ENCODE measurements around the gene SCGN.

SCGN gene

DNA sequence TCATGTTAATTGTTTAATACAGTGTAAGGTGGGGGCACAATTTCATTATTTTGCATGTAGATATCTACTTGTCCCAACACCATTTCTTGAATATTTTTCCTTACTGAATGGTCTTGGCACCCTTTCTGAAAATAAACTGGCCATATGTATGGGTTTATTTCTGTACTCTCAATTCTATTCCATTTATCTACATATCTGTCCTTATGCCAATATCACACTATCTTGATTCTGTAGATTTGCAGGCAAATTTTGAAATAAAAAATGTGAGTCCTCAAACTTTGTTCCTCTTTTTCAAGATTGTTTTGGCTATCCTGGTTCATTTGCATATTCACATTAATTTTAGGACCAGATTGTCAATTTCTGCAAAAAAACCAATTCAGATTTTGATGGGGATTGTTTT is 34.8 kb downstream of the SCGN start:
- DNase-seq (ENCODE audit: low read depth in 2 of 2): no peak

DNA sequence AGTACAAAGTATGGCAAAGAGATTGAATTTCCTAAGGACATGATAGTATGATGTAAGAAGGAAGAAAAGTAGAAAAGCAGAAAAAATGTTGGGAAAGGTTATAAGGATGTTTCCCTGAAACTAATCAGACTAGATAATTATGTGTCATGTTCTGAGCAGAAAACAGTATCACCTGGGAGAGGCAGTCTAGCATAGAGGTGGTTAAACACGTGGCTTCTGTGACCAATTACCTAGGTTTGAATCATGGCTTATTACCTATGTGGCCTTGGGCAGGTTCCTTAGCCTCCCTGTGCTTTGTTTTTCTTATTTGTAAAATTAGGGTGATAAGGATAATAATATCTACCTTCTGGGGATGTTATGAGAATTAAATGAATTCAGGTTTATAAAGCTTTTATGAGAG is 38.0 kb downstream of the SCGN start:
- no peak for DNase-seq (ENCODE audit: low read depth in 2 of 2)

DNA sequence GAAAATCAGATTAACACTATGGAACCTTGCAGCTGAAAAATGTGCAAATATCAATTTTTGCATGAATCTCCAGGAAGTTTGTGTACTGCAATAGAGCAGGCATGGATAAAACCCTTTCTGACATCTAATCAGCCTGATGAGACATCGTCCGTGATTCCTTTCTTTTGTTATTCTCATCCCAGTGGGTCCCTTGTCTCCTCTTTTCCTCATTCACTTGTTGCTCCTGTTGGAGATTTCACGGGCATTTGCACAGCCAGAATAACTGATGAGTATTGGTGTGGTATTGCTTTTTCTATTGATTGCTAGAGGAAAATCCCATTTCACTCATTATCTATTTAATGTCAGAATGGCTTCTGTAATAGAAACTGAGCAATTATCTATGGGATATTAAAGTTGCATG is 39.9 kb downstream of the SCGN start:
- no peak for DNase-seq (ENCODE audit: low read depth in 2 of 2)

DNA sequence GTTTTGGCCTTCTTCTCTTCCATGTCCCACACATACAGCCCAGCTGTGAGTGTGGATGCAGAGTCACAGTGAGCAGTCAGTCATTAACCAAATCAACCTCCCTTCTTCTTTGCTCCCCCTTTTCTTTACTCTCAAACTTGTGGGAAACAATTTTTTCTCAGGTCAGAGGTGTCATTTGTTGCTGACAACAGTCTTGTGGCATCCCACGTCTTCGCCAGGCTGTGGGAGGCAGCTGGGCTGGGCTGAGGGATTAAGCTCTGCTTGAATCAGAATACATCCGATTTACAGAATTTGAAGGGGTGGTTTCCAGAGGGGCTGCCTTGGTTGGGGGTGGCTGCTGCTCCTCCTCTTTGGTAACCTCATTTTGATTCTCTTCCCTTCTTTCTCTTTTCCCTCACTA is 40.5 kb downstream of the SCGN start:
- DNase-seq (ENCODE audit: low read depth in 2 of 2): no peak

DNA sequence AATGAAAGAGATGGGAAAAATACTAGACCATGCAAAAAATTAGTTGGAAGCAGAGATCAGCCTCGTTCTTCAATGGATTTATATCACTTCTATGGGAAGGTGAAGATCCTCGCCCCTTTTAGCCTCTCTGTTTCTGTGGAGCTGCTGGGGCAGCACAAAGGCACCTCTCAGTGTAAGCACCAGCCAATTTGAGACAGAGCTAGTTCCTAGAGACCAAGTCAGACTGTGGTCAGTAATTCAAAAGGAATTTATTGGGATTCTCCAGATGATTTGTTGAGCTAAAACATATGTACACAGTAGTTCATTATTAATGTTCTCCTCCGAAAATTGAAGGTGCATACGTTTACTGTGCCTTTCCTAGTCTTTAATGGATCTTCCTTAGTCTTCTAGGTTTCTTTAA is 42.4 kb downstream of the SCGN start:
- DNase-seq (ENCODE audit: low read depth in 2 of 2): no peak

DNA sequence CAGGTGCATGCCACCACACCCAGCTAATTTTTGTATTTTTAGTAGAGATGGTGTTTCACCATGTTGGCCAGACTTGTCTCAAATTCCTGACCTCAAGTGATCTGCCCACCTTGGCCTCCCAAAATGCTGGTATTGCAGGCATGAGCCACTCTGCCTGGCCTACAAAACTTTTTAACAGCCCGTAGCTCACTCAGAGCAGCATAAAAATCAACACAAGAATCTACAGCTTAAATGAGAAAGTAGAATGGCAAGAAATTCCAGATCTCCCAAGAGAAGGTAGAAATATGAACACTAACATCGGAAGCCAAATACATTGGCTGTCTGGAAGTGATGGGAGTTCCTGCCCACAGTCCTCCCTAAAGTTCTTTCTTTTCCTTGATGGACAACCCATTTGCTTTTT is 43.7 kb downstream of the SCGN start:
- no peak for DNase-seq (ENCODE audit: low read depth in 2 of 2)

- DNase-seq (ENCODE audit: low read depth in 2 of 2): no peak
Observed at GRCh38 chr6:25697537-25698340, 45.7 kb downstream of the SCGN start.

DNA sequence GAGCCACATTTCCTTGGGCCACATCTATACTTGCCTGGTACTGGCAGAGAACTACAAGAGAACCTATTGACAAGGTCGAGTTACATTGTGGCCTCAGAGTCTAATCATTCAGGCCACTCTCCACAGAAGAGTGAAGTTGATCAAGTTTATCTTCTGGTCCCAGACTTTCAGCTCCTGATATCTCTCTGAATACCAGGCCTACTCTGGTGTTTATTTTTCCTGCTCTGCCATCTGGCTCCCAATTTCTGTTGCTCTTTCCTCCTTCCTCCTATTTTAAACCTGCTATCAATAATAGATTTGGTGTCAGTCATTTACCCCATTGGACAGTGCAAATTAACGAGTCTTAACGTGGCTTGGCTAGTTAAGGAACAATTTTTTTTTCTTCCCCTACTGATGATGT is 46.6 kb downstream of the SCGN start:
- no peak for DNase-seq (ENCODE audit: low read depth in 2 of 2)

- no peak for DNase-seq (ENCODE audit: low read depth in 2 of 2)
Observed at GRCh38 chr6:25699649-25700048, 47.6 kb downstream of the SCGN start.

DNA sequence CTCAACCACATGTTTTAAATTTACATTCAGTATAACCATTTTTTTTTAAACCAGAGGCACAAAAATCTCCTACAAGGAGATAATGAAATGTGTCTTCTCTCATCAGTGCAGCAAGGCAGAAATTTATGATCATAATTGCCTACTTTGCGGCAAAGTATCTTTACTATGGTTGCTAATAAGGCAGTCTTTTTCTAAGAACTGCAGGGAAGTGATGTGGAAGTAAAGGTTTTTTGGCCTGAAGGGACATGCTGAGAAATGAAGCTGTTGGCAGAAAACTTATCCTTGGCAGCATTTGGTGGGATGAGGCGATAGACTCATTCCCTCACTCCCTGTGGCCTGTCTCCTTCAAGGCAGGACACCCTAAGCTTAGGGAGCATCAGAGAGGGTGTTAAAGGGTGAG is 48.7 kb downstream of the SCGN start:
- DNase-seq (ENCODE audit: low read depth in 2 of 2): no peak

DNA sequence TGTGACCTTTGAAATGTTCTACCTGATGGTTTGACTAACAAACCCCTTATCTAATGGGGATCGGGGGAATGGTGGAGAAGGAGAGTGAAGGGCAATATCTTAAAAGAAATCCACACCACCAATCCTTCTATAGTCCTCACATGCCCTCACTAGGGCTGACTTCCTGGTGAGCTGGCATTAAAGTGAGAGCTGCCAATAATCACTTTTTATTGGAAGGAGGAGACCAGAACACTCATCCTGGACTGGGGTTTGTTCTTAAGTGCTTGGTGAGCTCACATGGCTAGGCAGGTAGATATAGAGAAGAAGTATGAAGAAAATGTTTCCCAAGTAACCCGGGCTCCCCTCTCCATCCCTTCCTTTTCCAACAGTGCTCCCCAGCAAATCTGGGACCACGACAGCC is 49.8 kb downstream of the SCGN start:
- DNase-seq (ENCODE audit: low read depth in 2 of 2): no peak

DNA sequence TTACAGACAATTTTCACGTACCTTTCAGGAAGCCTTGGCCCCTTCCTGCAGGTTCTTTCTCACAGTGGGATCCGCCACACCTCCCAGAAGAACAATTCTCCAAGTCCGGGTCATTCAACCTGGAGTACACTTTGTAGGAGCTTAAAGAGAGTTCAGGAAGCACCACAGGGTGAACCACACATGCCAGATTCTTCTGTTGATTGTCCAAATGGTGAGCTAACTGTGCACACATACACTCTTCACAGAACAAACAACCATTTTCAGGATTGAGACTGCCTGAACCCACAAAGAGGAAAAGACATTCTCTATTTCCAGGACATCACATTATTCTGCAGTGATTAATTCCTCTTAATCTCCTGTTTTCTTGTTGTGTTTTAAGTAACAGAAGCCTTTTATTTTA is 51.0 kb downstream of the SCGN start:
- DNase-seq (ENCODE audit: low read depth in 2 of 2): no peak

GRCh38 chr6:25704001-25704400 is 52.0 kb downstream of the SCGN start:
- no peak for DNase-seq (ENCODE audit: low read depth in 2 of 2)

DNA sequence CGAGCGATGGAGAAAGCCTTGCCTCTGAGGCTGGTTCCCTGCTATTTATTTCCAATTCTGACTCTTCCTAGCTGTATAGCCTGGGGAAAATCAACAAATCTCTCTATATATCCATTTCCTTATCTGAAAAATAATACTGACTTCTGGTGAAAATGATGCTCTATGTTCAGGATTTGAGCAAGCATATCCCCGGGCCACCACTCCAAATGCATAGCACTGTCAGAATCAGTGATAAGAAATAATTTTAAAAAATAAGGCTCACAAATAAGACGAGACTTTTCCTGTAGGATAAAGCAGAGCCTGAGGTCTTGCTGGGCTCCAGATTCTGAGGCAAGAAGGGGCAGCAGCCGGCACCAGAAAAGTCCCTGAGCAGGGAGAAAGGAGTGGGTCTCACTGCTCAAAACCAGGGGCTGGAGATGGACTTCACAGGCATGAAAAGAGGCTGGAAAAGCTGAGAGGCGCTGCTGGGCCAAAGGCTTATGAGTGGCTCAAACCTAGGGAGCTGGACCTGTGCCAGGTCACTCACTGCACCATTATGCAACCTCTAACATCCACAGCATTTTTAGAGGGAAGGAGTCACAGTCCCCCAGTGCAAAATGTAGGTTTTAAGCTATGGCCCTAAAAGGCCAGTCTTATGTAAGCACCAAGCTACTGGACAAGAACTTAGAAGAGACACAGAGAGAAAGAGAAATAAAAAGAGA is 54.4 kb downstream of the SCGN start:
- no peak for DNase-seq (ENCODE audit: low read depth in 2 of 2)

GRCh38 chr6:25709761-25710160 is 57.7 kb downstream of the SCGN start:
- DNase-seq (ENCODE audit: low read depth in 2 of 2): no peak

GRCh38 chr6:25710287-25710686 is 58.3 kb downstream of the SCGN start:
- DNase-seq (ENCODE audit: low read depth in 2 of 2): no peak

- no peak for DNase-seq (ENCODE audit: low read depth in 2 of 2)
Observed at GRCh38 chr6:25713824-25714223, 61.8 kb downstream of the SCGN start.

DNA sequence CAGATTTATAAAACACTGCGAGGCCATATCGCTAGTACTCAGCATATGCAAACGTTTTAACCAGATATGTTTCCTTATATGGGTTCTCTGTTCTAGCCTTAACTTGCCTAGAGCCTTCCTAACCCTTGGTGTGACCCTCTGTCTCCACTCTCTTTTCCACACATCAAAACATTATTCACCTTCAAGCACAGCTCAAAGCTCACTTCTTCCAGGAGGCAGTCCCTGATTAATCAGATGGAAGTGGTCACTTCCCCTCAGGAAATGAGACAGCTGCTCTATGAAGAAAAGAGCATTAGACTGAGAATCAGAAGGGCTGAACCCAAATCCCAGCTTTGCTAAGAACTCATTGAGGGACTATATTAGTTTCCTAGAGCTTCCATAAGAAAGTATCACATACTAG is 62.8 kb downstream of the SCGN start:
- no peak for DNase-seq (ENCODE audit: low read depth in 2 of 2)

DNA sequence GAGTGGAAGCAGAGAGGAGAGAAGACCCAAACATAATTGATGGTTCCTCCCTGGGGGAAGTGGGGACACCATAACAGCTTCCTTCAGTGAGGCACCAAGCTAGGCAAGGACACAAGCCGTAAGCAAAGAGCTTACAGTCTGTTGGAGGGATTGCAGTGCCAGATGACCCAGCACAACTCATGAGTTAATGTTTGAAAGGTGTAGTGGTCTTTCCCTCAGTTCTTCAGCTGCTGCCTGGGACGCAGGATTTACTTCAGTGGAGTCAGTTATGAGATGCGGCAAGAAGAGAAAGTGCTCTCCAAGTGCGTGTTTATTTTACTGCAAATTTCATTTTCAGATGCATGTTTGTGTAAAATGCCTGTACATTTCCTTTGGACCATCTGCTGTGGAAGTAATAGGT is 63.8 kb downstream of the SCGN start:
- no peak for DNase-seq (ENCODE audit: low read depth in 2 of 2)

DNA sequence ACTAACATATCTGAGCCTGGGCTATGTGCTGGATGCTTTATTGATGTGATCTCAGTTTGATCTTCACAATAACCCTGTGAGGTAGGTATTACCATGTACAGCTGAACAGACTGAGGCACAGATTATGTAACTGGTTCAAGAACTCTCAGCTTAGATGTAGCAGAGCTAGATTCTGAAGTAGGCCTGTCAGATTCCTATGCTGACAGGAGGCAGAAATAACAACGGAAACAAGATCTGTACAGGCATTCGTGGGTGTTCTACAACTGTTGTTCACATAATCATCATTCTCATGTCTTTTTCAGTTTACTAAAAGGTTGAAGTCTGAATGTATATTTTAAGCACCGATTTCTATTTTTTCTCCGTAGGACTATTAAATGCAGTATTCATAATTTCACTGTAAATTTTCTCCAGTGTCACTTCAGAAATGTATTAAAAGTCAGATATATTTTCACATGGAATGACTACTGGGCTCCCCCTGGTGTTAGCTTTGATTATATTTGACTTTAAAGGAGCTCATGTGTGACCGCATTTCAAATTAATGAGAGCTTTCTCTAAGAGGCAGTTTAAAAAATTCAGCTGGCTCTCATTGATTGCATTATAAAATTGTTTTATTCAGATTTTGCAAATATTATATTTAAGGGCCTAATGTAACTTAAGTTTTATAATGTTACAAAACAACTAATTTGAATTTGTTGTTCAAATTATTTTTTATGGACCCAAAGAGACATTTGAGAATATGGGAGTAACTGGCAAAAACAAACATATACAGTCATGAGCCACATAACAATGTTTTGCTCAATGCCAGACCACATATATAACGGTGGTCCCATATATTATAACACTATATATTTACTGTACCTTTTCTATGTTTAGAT is 66.1 kb downstream of the SCGN start:
- no peak for DNase-seq (ENCODE audit: low read depth in 2 of 2)

DNA sequence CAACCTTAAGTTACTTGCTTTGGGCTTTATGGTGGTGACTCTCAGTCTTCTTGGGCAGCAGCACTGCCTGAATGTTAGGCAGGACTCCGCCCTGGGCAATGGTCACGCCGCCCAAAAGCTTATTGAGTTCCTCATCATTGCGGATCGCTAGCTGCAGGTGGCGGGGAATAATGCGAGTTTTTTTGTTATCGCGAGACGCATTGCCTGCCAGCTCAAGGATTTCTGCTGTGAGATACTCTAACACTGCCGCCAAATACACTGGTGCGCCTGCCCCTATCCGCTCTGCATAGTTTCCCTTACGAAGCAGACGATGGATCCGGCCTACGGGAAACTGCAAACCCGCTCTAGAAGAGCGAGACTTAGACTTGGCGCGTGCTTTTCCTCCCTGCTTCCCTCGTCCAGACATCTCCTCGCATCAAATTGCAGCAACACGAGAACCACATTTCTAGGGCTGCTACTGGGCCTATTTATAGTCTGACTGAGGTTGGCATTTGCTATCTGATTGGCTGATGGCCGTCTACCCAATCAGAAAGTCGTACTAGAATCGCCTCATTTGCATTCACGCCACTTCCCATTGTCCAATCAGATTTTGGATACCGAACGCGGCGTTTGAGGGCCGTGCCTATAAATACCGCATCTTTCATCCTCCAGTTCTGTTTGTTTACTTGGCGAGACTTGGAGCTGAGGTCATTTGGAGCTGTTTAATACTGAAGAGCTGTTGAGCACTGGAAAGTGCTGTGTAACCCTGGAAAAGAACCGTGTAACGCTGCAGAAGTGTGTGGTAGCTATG is 74.3 kb downstream of the SCGN start:
- no peak for DNase-seq (ENCODE audit: low read depth in 2 of 2)

DNA sequence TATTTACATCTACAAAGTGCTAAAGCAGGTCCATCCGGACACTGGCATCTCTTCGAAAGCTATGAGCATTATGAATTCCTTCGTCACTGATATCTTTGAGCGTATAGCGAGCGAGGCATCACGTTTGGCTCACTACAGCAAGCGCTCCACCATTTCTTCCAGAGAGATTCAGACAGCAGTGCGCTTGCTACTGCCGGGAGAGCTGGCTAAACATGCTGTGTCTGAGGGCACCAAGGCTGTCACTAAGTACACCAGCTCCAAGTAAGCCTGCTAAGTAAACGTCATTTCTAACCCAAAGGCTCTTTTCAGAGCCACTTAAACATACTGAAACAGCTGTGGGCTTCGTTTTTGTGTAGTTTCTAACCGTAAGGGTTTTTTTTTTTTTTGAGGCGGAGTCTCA is 75.0 kb downstream of the SCGN start:
- DNase-seq (ENCODE audit: low read depth in 2 of 2): no peak
